ENCODE measurements around the gene WFIKKN2. TPM values are rescaled to one million over a fixed set of nuclear protein-coding genes. Genes with fewer than 3 reads are reported as not detected.

The WFIKKN2 gene
- total RNA-seq, 2 donors from 2014 or later: 0.14 TPM; not detected in 1

- no peaks in the 10 kb centered on the region for H3K36me3 ChIP-seq
- no peak for TF ChIP-seq CTCF (IDR thresholded peaks at IDR 0.05)
- H3K9me3 ChIP-seq: no peaks in the 10 kb centered on the region
- DNase-seq (ENCODE audit: low spot score) (no peak), ATAC-seq (ENCODE audit: insufficient number of reproducible peaks, low FRiP score, low read depth) (no peak)
- peaks cover 0 to 8% of the 10 kb centered on the region in 2 donors for H3K4me1 ChIP-seq (ENCODE audit: control insufficient read depth in 1 of 2, low read depth in 2 of 2)
- no peaks in the 10 kb centered on the region for H3K27me3 ChIP-seq (replicated peaks; ENCODE audit: insufficient read depth)
- H3K27ac ChIP-seq: no peak overlapping the region
- H3K4me3 ChIP-seq: no peak overlapping the region
Observed at GRCh38 chr17:50824429-50824828, 11.0 kb upstream of the WFIKKN2 start.

GRCh38 chr17:50825188-50825587 is 10.2 kb upstream of the WFIKKN2 start:
- Histone ChIP-seq H3K4me3 (no peak overlapping the region), H3K27me3 (replicated peaks; ENCODE audit: insufficient read depth) (no peaks in the 10 kb centered on the region), H3K9me3 (no peaks in the 10 kb centered on the region), H3K4me1 (ENCODE audit: control insufficient read depth in 1 of 2, low read depth in 2 of 2) (peaks cover 0 to 8% of the 10 kb centered on the region in 2 donors), H3K36me3 (no peaks in the 10 kb centered on the region), H3K27ac (no peak overlapping the region)
- no peak for TF ChIP-seq CTCF (IDR thresholded peaks at IDR 0.05)
- ATAC-seq (ENCODE audit: insufficient number of reproducible peaks, low FRiP score, low read depth) (no peak), DNase-seq (ENCODE audit: low spot score) (no peak)

- ATAC-seq (ENCODE audit: insufficient number of reproducible peaks, low FRiP score, low read depth): no peak
- Histone ChIP-seq H3K4me1 (ENCODE audit: control insufficient read depth in 1 of 2, low read depth in 2 of 2) (peaks cover 0 to 8% of the 10 kb centered on the region in 2 donors), H3K36me3 (no peaks in the 10 kb centered on the region), H3K9me3 (no peaks in the 10 kb centered on the region), H3K27ac (no peak overlapping the region), H3K4me3 (no peak overlapping the region), H3K27me3 (replicated peaks; ENCODE audit: insufficient read depth) (no peaks in the 10 kb centered on the region)
- no peak for DNase-seq (ENCODE audit: low spot score)
- no peak for TF ChIP-seq CTCF (IDR thresholded peaks at IDR 0.05)
Observed at GRCh38 chr17:50828508-50829170, 6.7 kb upstream of the WFIKKN2 start.

GRCh38 chr17:50829332-50829731 is 6.1 kb upstream of the WFIKKN2 start:
- TF ChIP-seq CTCF (IDR thresholded peaks at IDR 0.05): no peak
- H3K4me1 ChIP-seq (ENCODE audit: control insufficient read depth in 1 of 2, low read depth in 2 of 2): peaks cover 0 to 8% of the 10 kb centered on the region in 2 donors
- DNase-seq (ENCODE audit: low spot score) (no peak), ATAC-seq (ENCODE audit: insufficient number of reproducible peaks, low FRiP score, low read depth) (no peak)
- H3K27ac ChIP-seq: no peak overlapping the region
- H3K9me3 ChIP-seq: no peaks in the 10 kb centered on the region
- H3K27me3 ChIP-seq (replicated peaks; ENCODE audit: insufficient read depth): no peaks in the 10 kb centered on the region
- H3K4me3 ChIP-seq: no peak overlapping the region
- H3K36me3 ChIP-seq: no peaks in the 10 kb centered on the region

GRCh38 chr17:50830352-50830751 is 5.0 kb upstream of the WFIKKN2 start:
- H3K36me3 ChIP-seq: no peaks in the 10 kb centered on the region
- H3K4me1 ChIP-seq (ENCODE audit: control insufficient read depth in 1 of 2, low read depth in 2 of 2): peaks cover 0 to 8% of the 10 kb centered on the region in 2 donors
- no peak overlapping the region for H3K27ac ChIP-seq
- no peak overlapping the region for H3K4me3 ChIP-seq
- ATAC-seq (ENCODE audit: insufficient number of reproducible peaks, low FRiP score, low read depth): no peak
- H3K27me3 ChIP-seq (replicated peaks; ENCODE audit: insufficient read depth): no peaks in the 10 kb centered on the region
- TF ChIP-seq CTCF (IDR thresholded peaks at IDR 0.05): no peak
- no peaks in the 10 kb centered on the region for H3K9me3 ChIP-seq
- DNase-seq (ENCODE audit: low spot score): no peak

Data from thoracic aorta (tissue), 2 donors.